ENCODE results near the gene FKBP15. TPM values are rescaled to one million over a fixed set of nuclear protein-coding genes. Genes with fewer than 3 reads are reported as not detected.

FKBP15 gene
- total and polyA plus RNA-seq, 2 of the 4 experiments (the other 2 are of a cell fraction): 20.4 to 25.5 TPM

DNA sequence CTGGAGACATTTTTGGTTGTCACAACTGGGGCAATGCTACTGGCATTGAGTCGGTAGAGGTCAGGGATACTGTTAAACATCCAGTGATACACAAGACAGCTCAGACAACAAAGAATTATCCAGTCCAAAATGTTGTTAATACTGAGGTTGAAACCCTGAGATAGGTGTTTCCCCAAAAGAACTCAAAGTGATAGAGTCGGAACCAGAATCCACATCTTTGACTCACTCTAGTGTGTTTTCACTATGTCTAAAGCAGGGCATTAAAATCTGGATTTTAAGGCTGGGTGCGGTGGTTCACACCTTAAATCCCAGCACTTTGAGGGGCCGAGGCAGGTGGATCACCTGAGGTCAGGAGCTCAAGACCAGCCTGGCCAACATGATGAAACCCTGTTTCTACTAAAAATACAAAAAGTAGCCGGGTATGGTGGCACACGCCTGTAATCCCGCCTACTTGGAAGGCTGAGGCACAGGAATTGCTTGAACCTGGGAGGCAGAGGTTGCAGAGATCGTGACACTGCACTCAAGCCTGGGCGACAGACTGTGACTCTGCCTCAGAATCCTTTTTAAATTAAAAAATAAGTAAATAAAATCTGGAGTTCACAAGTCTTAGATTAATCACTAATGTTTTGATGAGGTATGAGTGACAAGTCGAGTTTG lies 17.3 kb upstream of the FKBP15 start:
- no peaks in the 10 kb centered on the region for H3K36me3 ChIP-seq (ENCODE audit: control insufficient read depth, insufficient read depth, low read length)
- H2BK120ac ChIP-seq (ENCODE audit: low read depth, low read length): no peak overlapping the region
- H4K8ac ChIP-seq (ENCODE audit: low read depth in 2 of 2, low read length in 2 of 2): no peak overlapping the region
- no peak overlapping the region for H3K14ac ChIP-seq (replicated peaks; ENCODE audit: low read depth, low read length)
- CTCF ChIA-PET: no interaction called here
- H2BK5ac ChIP-seq (ENCODE audit: low read depth, low read length, poor library complexity, severe bottlenecking): no peak overlapping the region
- ATAC-seq (ENCODE audit: low read depth) (no peak), DNase-seq (no peak)
- WGBS, 2 experiments (ENCODE audit: extremely low coverage in 2 of 2, insufficient read length in 1 of 2): no CpG with 5 or more reads among the region's 10 CpGs
- intact Hi-C loops (cut with micrococcal nuclease): no loop called here
- peaks cover 27 to 57% of the 10 kb centered on the region in 2 experiments for H3K79me1 ChIP-seq (ENCODE audit: low read depth in 1 of 2, low read length in 2 of 2)
- H3K27ac ChIP-seq (ENCODE audit: insufficient read depth, low read length): no peak overlapping the region
- H4K20me1 ChIP-seq (ENCODE audit: insufficient read depth, low read length): peaks cover 50% of the 10 kb centered on the region; the same call in 1 of the 2 replicates
- H3K9me1 ChIP-seq (ENCODE audit: insufficient read depth, low read length): no peaks in the 10 kb centered on the region
- no peak overlapping the region for H3K4me2 ChIP-seq (ENCODE audit: low read depth, low read length)
- dilution Hi-C loops (cut with HindIII; ENCODE audit: low sequenced_read_pairs, unreplicated experiment): no loop called here
- no peak overlapping the region for H3K18ac ChIP-seq (ENCODE audit: low read depth, low read length)
- no peak overlapping the region for H3K4ac ChIP-seq (ENCODE audit: low read depth, low read length)
- no peak overlapping the region for H2AK9ac ChIP-seq (replicated peaks; ENCODE audit: low read depth, low read length, poor library complexity)
- TF ChIP-seq, protein P1, sequence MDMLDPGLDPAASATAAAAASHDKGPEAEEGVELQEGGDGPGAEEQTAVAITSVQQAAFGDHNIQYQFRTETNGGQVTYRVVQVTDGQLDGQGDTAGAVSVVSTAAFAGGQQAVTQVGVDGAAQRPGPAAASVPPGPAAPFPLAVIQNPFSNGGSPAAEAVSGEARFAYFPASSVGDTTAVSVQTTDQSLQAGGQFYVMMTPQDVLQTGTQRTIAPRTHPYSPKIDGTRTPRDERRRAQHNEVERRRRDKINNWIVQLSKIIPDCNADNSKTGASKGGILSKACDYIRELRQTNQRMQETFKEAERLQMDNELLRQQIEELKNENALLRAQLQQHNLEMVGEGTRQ (IDR thresholded peaks at IDR 0.05; ENCODE audit: low read depth, low read length): no peak
- TF ChIP-seq POLR2A (IDR thresholded peaks at IDR 0.05; ENCODE audit: low read depth, low read length) (no peak), MAZ (IDR thresholded peaks at IDR 0.05; ENCODE audit: borderline replicate concordance, low read depth, low read length) (no peak), NFE2L2 (IDR thresholded peaks at IDR 0.05; ENCODE audit: low read depth, low read length) (no peak)
- TF ChIP-seq, protein P2, sequence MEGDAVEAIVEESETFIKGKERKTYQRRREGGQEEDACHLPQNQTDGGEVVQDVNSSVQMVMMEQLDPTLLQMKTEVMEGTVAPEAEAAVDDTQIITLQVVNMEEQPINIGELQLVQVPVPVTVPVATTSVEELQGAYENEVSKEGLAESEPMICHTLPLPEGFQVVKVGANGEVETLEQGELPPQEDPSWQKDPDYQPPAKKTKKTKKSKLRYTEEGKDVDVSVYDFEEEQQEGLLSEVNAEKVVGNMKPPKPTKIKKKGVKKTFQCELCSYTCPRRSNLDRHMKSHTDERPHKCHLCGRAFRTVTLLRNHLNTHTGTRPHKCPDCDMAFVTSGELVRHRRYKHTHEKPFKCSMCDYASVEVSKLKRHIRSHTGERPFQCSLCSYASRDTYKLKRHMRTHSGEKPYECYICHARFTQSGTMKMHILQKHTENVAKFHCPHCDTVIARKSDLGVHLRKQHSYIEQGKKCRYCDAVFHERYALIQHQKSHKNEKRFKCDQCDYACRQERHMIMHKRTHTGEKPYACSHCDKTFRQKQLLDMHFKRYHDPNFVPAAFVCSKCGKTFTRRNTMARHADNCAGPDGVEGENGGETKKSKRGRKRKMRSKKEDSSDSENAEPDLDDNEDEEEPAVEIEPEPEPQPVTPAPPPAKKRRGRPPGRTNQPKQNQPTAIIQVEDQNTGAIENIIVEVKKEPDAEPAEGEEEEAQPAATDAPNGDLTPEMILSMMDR (conservative IDR thresholded peaks at IDR 0.05; ENCODE audit: low read depth, low read length): no peak
- no peak overlapping the region for H4K5ac ChIP-seq (ENCODE audit: low read depth, low read length)
- H3K9me3 ChIP-seq (ENCODE audit: control insufficient read depth, insufficient read depth, low read length): no peaks in the 10 kb centered on the region
- H2BK20ac ChIP-seq (ENCODE audit: low read depth, low read length): no peak overlapping the region
- BruUV-seq (replicated peaks): no TSS peak
- H3K56ac ChIP-seq (ENCODE audit: extremely low read depth, insufficient read depth, low read length): no peak overlapping the region
- no peaks in the 10 kb centered on the region for H3K27me3 ChIP-seq (ENCODE audit: control insufficient read depth, insufficient read depth, low read length)
- no peak overlapping the region for H4K91ac ChIP-seq (ENCODE audit: insufficient read depth, low read depth, low read length)
- no peak overlapping the region for H2BK15ac ChIP-seq (ENCODE audit: low read depth, low read length)
- H2AFZ ChIP-seq (replicated peaks; ENCODE audit: low read length, poor library complexity): no peak overlapping the region
- no peak overlapping the region for H3K9ac ChIP-seq (ENCODE audit: low read depth, low read length)
- in situ Hi-C loops (cut with MboI; ENCODE audit: low sequenced_read_pairs): no loop called here
- no peak overlapping the region for H3K4me3 ChIP-seq (ENCODE audit: insufficient read depth, low read depth, low read length)
- POLR2A ChIA-PET (ENCODE audit: unreplicated experiment): no interaction called here
- H3K4me1 ChIP-seq (ENCODE audit: control insufficient read depth, insufficient read depth, low read length): no peaks in the 10 kb centered on the region; the same call in 1 of the 2 replicates
- H2AK5ac ChIP-seq (ENCODE audit: low read depth, low read length): no peak overlapping the region
- H3K23ac ChIP-seq (ENCODE audit: low read depth, low read length): no peak overlapping the region

Data from IMR-90 (cell line).